Measurements from ENCODE around the gene LAMA3.
"Not testable (repeated sequence)": the region's sequence is repeated elsewhere in the genome, so short reads cannot be mapped to it uniquely, and the experiment has no call there.

Gene LAMA3

GRCh38 chr18:23704806-23705205 lies 15.6 kb downstream of the LAMA3 start:
- DNase-seq, result no peak

GRCh38 chr18:23706971-23707640 lies 17.9 kb downstream of the LAMA3 start:
- no peak for DNase-seq

GRCh38 chr18:23710068-23710527 lies 20.8 kb downstream of the LAMA3 start:
- no peak for DNase-seq

GRCh38 chr18:23710946-23711345 lies 21.7 kb downstream of the LAMA3 start:
- DNase-seq, result no peak

GRCh38 chr18:23711426-23711825 lies 22.2 kb downstream of the LAMA3 start:
- no peak for DNase-seq

- no peak for DNase-seq
These were observed 23.2 kb downstream of the LAMA3 start for GRCh38 chr18:23712445-23712844.

- DNase-seq, result no peak
These were observed 25.3 kb downstream of the LAMA3 start for GRCh38 chr18:23714576-23714975.

GRCh38 chr18:23716079-23716478 lies 26.8 kb downstream of the LAMA3 start:
- DNase-seq, result not testable (repeated sequence)

- DNase-seq, result no peak
These were observed 27.3 kb downstream of the LAMA3 start for GRCh38 chr18:23716516-23716915.

- no peak for DNase-seq
These were observed 27.7 kb downstream of the LAMA3 start for GRCh38 chr18:23716966-23717365.

- DNase-seq, result no peak
These were observed 29.0 kb downstream of the LAMA3 start for GRCh38 chr18:23718243-23718720.

GRCh38 chr18:23718731-23719130 lies 29.5 kb downstream of the LAMA3 start:
- DNase-seq, result no peak

GRCh38 chr18:23719634-23720201 lies 30.5 kb downstream of the LAMA3 start:
- DNase-seq, result no peak

- DNase-seq, result no peak
These were observed 32.6 kb downstream of the LAMA3 start for GRCh38 chr18:23721696-23722480.

GRCh38 chr18:23722646-23723045 lies 33.4 kb downstream of the LAMA3 start:
- no peak for DNase-seq

GRCh38 chr18:23723121-23723520 lies 33.9 kb downstream of the LAMA3 start:
- DNase-seq, result no peak

GRCh38 chr18:23724681-23725080 lies 35.4 kb downstream of the LAMA3 start:
- DNase-seq, result no peak

GRCh38 chr18:23725351-23725750 lies 36.1 kb downstream of the LAMA3 start:
- DNase-seq, result no peak

- DNase-seq, result no peak
These were observed 36.8 kb downstream of the LAMA3 start for GRCh38 chr18:23725827-23726661.

- no peak for DNase-seq
These were observed 38.6 kb downstream of the LAMA3 start for GRCh38 chr18:23727707-23728493.

- no peak for DNase-seq
These were observed 41.6 kb downstream of the LAMA3 start for GRCh38 chr18:23730857-23731256.

- DNase-seq, result no peak
These were observed 42.6 kb downstream of the LAMA3 start for GRCh38 chr18:23731861-23732260.
